Pancreas (tissue), 10 donors: ENCODE measurements around the gene CD47. TPM values are rescaled to one million over a fixed set of nuclear protein-coding genes. Genes with fewer than 3 reads are reported as not detected.

Source experiments
- ATAC-seq, 4 donors: fragments of 200-7000 bp; cut with Tn5 transposase; one replicate each; pipeline versions ENCODE4 v1.8.0 to v1.9.1; 2020; ENCODE audit warnings: mild to moderate bottlenecking in 4 of 4, moderate library complexity in 4 of 4
- DNase-seq, 6 donors: peaks; one replicate each; pipeline ENCODE4 v3.0.0-alpha.2; 2020
- FAIRE-seq: peaks from 2 replicates; lab custom pipeline; 2012; peaks lifted over from hg19 to GRCh38; lab: Jason Lieb, UNC
- H3K27ac ChIP-seq, 4 donors: fragments of 200-600 bp; sonication (generic); 1 replicate in 3 of 4; 2 replicates in 1 of 4; pipeline versions ENCODE4 v1.5.0 to v1.8.0; 2020
- H3K27me3 ChIP-seq, 4 donors: fragments of 200-600 bp; one replicate each; pipeline ENCODE4 v1.8.0; 2021
- H3K36me3 ChIP-seq, 3 donors: fragments of 200-600 bp; sonication (generic) in 1 of 3; one replicate each; pipeline versions ENCODE4 v1.5.0 to v1.8.0; 2020 to 2021
- H3K4me1 ChIP-seq, 3 donors: fragments of 200-600 bp; one replicate each; pipeline ENCODE4 v1.8.0; 2021
- H3K4me3 ChIP-seq, 4 donors: fragments of 200-600 bp; sonication (generic) in 2 of 4; one replicate each; pipeline versions ENCODE4 v1.5.0 to v1.8.0; 2020 to 2021
- H3K9me3 ChIP-seq, 4 donors: fragments of 200-600 bp; one replicate each; pipeline ENCODE4 v1.8.0; 2021
- WGBS, 2 donors: extraction: QIAGEN DNeasy Blood & Tissue Kit; methylation state at CpG; one replicate each; pipeline ENCODE4 v1.1.7; 2013; 5-methylcytosine and 5-hydroxymethylcytosine counted together
- intact Hi-C, 3 donors: fragments of 100-400 bp; cut with DNase I; formaldehyde crosslinking; loops; one replicate each; pipeline versions ENCODE4 v1.11.1 to v1.14.2; 2022
- polyA plus RNA-seq, 2 donors: library from polyadenylated mRNA; stranded (reverse); fragments of 200-250 nt; gene quantifications; one replicate each; pipeline ENCODE4 v1.2.3, GENCODE V29; 2013
- total RNA-seq, 6 donors: library from RNA; stranded (reverse); fragmentation: NEBNext Ultra II Directional in 4 of 6; extraction: Animal tissue kit (Norgen Biotek cat#: 25700) in 4 of 6; gene quantifications; one replicate each; pipeline versions ENCODE4 v1.2.1 to v1.2.4, GENCODE V29; 2021 to 2023
- TF ChIP-seq, protein P1 (sequence below), 4 donors: fragments of 200-600 bp; sonication (generic) in 3 of 4; IDR thresholded peaks; one replicate each; pipeline versions ENCODE4 v1.5.0 to v1.8.0; 2021; ENCODE audit warnings: antibody characterized with exemption in 4 of 4
- donor health status: healthy with polysubstance abuse.
- donor health status: DM: no; HTN: no; CAD: no; lungs with moderate emphysema.
- donor health status: DM: no; HTN: no; CAD: no.
- donor health status: control.
- donor health status: control.
- donor health status: Bipolar disorder and iron deficiency.
- donor health status: DM: yes; HTN: yes; CAD: no.
- donor health status: DM: no; HTN: no; CAD: no.
- donor health status: DM: no; HTN: no; CAD: no.
- donor health status: DM: yes; HTN: yes; CAD: no.

The CD47 gene
- total and polyA plus RNA-seq, 8 donors = 14.8 to 107 (median 27.1) TPM

DNA sequence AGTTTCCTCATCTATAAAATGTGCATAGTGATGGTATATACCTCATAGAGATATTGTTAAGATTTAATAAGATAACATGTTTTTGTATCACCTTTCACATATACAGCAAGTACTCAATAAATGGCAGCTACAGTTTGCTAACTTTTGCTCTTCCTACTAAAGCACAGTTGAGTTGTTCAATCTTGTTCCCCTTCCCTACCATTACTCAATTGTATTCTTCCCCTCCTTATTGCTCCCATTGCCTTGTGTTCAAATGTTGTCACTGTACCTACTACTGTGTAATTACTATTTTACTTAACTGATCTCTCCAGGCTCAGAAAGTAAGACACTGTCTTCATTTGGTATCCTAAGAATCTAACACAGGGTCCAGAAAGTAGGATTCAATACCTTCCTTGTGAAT, 5.5 kb downstream of the CD47 start:
- ATAC-seq = no peak
- no peaks in the 10 kb centered on the region for H3K36me3 ChIP-seq
- peaks cover 0 to 9% (median 0%) of the 10 kb centered on the region in 3 donors for H3K4me1 ChIP-seq

DNA sequence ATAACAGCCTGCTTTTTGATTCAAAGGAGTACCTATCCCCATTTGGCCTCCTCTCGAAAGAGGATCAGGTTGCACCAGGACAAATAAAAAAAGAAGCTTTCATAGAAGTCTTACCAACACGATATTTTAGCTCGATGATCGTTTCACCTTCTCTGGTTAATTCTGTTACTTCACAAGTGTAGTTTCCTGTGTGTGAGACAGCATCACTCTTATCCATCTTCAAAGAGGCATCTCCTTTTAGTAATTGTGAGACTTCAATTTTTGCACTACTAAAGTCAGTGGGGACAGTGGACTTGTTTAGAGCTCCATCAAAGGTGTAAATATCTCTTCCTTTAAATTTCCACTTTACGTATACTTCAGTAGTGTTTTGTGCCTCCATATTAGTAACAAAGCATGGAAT, 11.0 kb downstream of the CD47 start:
- DNase-seq (no peak), FAIRE-seq (no peak), ATAC-seq (no peak)
- Histone ChIP-seq H3K4me1 (no peaks in the 10 kb centered on the region), H3K27me3 (no peaks in the 10 kb centered on the region), H3K36me3 (no peaks in the 10 kb centered on the region), H3K9me3 (no peaks in the 10 kb centered on the region), H3K4me3 (no peak overlapping the region), H3K27ac (no peak overlapping the region)
- TF ChIP-seq, protein P1, sequence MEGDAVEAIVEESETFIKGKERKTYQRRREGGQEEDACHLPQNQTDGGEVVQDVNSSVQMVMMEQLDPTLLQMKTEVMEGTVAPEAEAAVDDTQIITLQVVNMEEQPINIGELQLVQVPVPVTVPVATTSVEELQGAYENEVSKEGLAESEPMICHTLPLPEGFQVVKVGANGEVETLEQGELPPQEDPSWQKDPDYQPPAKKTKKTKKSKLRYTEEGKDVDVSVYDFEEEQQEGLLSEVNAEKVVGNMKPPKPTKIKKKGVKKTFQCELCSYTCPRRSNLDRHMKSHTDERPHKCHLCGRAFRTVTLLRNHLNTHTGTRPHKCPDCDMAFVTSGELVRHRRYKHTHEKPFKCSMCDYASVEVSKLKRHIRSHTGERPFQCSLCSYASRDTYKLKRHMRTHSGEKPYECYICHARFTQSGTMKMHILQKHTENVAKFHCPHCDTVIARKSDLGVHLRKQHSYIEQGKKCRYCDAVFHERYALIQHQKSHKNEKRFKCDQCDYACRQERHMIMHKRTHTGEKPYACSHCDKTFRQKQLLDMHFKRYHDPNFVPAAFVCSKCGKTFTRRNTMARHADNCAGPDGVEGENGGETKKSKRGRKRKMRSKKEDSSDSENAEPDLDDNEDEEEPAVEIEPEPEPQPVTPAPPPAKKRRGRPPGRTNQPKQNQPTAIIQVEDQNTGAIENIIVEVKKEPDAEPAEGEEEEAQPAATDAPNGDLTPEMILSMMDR (IDR thresholded peaks at IDR 0.05) = no peak
- intact Hi-C loops = no loop called here
- WGBS, 2 donors = 85 to 90% methylated on average over 5 of the region's 5 CpGs

More for the DNA sequence above, 5.5 kb downstream of the CD47 start:
- Histone ChIP-seq H3K27me3 (no peaks in the 10 kb centered on the region), H3K9me3 (no peaks in the 10 kb centered on the region), H3K4me3 (no peak overlapping the region), H3K27ac (no peak overlapping the region)
- TF ChIP-seq, protein P1 (IDR thresholded peaks at IDR 0.05) = no peak
- DNase-seq (no peak), FAIRE-seq (no peak)
- intact Hi-C loops = no loop called here

DNA sequence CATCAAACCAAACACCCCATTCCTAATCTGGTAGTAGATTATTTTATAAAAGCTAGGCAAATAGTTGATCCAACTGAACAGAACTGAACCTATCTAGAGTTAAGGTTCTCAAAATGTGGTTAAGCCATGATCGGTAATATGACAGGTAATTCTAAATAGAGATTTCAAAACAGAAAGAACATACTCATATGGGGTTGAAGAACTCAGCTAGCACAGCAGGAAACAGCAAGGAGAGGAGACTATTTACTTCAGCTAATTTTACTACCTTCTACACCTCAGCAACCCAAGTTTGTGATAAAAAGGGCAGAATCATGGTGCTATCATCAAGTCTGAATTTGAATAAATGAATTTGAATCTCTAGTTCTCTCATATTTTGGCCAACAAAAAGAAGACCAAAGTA, 11.8 kb downstream of the CD47 start:
- WGBS, 2 donors = 100% methylated on average over 1 of the region's 1 CpG
- Histone ChIP-seq H3K27me3 (no peaks in the 10 kb centered on the region), H3K36me3 (no peaks in the 10 kb centered on the region), H3K9me3 (no peaks in the 10 kb centered on the region), H3K4me3 (no peak overlapping the region), H3K4me1 (no peaks in the 10 kb centered on the region), H3K27ac (no peak overlapping the region)
- intact Hi-C loops = no loop called here
- DNase-seq (no peak), ATAC-seq (no peak), FAIRE-seq (no peak)
- TF ChIP-seq, protein P1 (IDR thresholded peaks at IDR 0.05) = no peak

DNA sequence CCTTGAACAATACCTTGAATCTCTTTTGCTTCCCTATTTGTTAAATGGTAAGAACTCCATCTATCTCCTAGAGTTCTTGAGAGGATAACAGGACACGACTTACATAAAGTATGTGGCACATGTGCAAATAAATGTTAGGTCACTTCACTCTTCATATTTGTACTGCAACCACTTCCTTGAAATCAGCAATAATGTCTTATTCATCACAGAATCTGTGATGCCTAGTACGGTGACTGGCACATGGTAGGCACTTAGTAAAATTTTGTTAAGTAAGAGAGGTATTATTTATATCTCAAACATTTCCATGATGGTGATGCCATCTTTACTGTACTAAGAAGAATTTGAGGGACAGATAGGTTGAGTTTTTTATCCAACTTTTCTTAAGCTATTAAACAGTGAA, 14.3 kb downstream of the CD47 start:
- FAIRE-seq = no peak
- WGBS, 2 donors = 82 to 88% methylated on average over 2 of the region's 2 CpGs
- intact Hi-C loops = no loop called here
- no peaks in the 10 kb centered on the region for H3K27me3 ChIP-seq
- TF ChIP-seq, protein P1 (IDR thresholded peaks at IDR 0.05) = no peak
- H3K4me1 ChIP-seq = no peaks in the 10 kb centered on the region
- ATAC-seq = no peak
- no peak overlapping the region for H3K4me3 ChIP-seq
- H3K9me3 ChIP-seq = no peaks in the 10 kb centered on the region
- no peak for DNase-seq
- H3K27ac ChIP-seq = no peak overlapping the region
- H3K36me3 ChIP-seq = no peaks in the 10 kb centered on the region

DNA sequence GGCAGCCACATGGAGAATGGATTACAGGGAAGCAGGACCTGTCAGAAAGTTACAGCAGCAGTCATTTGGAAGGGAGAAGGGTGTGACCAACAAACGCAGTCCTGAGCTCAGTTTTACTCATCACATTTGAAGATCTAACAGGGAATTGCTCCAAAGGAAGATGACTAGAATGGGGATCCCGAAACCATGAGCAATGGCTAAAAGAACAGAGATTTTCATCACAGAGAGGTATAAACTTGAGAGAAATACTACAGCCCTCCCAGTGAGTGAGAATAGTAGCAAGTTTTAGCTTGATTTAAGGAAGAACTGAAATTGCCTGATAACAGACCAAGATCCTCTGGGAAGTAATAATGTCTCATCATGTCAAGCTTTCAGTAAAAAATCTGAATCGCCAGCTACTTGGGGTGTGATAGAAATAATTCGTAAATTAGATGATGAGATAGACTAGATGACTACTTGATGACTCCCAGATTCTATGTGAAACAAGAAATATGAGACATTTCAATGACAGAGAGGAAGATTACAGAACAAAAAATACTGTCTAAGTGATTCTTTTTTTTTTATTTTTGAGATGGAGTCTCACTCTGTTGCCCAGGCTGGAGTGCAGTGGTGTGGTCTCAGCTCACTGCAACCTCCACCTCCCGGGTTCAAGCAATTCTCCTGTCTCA, 16.9 kb downstream of the CD47 start:
- DNase-seq (no peak), ATAC-seq (no peak), FAIRE-seq (no peak)
- H3K4me1 ChIP-seq = peaks cover 0 to under 1% (median 0%) of the 10 kb centered on the region in 3 donors
- H3K27ac ChIP-seq = no peak overlapping the region
- TF ChIP-seq, protein P1 (IDR thresholded peaks at IDR 0.05) = no peak
- no peak overlapping the region for H3K4me3 ChIP-seq
- no peaks in the 10 kb centered on the region for H3K9me3 ChIP-seq
- H3K27me3 ChIP-seq = no peaks in the 10 kb centered on the region
- no peaks in the 10 kb centered on the region for H3K36me3 ChIP-seq
- 89 to 92% methylated on average over 5 of the region's 5 CpGs for WGBS, 2 donors
- intact Hi-C loops = no loop called here
